Measurements from ENCODE around the gene RSPH1.

The RSPH1 gene

GRCh38 chr21:42531771-42532170 is 35.7 kb upstream of the RSPH1 start:
- DNase-seq = no peak

DNA sequence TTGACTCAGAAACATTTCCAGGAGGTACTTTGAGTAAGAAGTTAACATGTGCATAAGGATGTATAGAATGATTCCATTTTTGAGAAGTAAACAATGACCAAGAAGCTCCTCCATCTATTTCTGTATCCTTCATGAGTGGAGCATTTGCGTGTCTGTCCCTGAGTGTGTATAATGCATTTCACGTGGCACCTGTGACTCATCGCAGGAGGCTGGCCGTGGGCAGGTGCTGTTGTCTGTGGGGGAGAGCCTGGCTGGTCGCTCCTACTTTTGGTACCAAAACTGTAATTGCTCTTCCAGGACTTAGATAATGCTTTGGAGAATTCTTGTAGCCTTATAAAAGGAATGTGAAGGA is 34.1 kb upstream of the RSPH1 start:
- no peak for DNase-seq

- DNase-seq = no peak
Measured at GRCh38 chr21:42527489-42528158, 31.6 kb upstream of the RSPH1 start.

DNA sequence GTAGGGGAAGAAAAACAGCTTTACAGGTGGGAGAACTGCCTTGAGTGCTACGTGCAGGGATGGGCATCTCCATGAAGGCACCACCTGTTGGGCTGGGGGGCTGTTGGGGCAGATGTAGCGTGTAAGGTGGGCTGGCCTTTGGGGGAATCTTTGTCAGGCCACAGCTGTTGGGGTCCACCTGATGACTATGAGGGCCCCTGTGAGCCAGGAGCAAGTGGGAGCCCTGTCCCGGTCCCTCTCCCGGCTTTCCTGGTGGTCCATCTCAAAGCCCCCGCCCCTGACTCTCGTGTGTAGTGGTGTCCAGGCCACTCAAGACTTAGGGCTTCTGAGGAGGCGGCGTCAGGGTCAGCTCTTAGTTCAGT is 31.1 kb upstream of the RSPH1 start:
- DNase-seq = no peak

- DNase-seq = peak; percentile 25
Measured at GRCh38 chr21:42526379-42526727, 30.3 kb upstream of the RSPH1 start.

GRCh38 chr21:42525676-42526378 is 29.8 kb upstream of the RSPH1 start:
- no peak for DNase-seq

GRCh38 chr21:42525029-42525581 is 29.1 kb upstream of the RSPH1 start:
- DNase-seq = no peak

GRCh38 chr21:42524341-42525028 is 28.5 kb upstream of the RSPH1 start:
- peak; percentile 55 for DNase-seq

DNA sequence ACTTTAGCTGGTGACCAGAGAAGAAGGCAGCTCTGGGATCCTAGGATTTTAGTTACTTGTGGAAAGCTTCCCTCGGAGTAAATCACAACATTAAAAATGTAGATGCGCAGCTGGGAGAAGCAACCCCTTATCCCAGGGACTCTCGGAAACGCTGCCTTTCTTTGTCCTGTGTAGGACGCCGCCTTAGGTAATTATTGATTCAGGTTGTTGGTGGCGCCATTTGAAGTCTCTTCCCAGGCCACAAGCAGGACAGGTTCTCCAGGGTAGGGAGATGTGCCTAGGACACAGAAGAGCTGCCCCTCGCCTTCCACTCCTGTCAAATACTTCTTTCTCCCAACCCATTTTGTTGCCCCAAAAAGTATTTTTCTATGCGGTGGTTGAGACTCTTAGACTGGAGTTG is 27.9 kb upstream of the RSPH1 start:
- DNase-seq = no peak

GRCh38 chr21:42523211-42523610 is 27.2 kb upstream of the RSPH1 start:
- no peak for DNase-seq

DNA sequence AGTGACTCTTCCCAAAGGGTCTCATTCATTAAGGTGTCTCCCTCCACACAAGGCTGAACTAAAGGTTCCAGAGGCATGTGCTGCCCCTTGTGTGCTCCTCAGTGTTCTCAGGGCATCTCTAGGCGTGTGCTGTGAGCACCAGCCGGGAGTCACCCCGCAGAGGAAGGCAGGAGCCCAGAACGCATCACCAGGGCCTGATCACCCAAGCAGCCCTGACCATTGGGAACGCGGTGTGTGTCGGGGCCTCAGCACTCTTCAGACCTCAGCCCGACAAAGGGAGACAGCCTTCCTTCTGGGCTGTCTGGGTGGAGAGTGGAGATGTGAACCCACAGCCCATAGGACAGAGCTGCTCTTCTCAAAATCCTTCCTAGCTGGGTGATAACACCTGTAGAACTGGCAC is 26.7 kb upstream of the RSPH1 start:
- DNase-seq = no peak

- no peak for DNase-seq
Measured at GRCh38 chr21:42522271-42522670, 26.2 kb upstream of the RSPH1 start.

DNA sequence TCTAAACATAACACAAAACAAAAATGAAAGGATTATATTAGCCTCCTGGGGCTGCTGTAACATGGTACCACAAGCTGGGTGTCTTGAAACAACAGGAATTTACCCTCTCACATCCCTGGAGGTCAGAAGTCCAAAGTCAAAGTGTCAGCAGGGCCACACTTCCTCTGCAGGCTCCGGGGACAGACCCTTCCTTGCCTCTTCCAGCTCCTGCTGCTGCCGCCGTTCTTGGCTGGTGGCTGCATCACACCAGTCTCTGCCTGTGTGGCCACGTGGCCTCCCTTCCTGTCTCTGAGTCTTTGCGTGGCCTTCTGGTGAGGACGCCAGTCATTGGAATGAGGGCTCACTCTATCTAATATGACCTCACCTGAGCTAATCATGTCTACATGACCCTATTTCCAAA is 25.8 kb upstream of the RSPH1 start:
- DNase-seq = no peak

DNA sequence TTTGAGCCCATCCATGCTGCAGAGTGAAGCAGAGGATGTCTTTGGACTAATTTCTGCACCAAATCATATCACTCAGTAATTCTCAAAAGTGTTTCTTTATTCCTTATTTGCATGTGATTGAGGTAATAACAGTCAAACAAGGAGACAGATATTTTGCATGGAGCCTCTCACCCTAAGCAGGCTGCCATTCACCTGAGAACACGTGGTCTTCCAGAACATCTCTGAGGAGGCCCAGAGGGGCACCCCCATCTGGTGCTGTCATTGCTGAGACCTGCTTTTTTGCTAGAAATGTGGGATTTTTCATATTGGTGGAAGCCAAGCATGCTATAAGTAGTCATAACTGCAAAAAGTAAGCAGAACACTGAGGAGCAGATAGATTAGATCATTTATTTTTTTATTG is 25.4 kb upstream of the RSPH1 start:
- DNase-seq = no peak

DNA sequence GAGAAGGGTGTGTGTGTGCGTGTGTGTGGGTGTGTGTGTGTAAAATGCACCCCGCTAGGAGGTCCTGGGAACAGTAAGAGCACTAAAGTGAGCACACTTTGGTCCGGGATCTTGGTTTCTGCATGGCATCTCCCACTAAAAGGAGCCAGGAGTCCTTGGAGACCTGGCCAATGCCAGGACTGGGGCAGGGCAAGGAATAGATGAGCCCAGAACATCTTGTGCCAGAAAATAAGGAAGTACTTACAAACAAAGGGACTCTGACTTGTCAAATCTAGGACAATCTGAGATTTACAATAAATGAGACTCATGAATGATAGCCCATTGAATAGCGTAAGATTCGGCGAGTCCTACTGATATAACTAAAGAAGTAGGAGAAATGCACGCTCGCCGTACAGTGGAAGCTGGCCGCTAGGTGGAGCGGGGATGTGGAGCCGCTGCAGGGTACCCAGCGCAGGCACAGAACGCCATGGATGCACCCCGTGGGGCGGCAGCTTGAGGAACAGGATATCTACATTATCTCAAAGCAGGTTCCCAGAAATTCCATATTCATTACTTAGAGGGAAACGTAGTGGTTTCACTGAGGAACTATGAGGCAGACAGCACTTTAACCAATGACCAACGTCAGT is 24.7 kb upstream of the RSPH1 start:
- DNase-seq = no peak

DNA sequence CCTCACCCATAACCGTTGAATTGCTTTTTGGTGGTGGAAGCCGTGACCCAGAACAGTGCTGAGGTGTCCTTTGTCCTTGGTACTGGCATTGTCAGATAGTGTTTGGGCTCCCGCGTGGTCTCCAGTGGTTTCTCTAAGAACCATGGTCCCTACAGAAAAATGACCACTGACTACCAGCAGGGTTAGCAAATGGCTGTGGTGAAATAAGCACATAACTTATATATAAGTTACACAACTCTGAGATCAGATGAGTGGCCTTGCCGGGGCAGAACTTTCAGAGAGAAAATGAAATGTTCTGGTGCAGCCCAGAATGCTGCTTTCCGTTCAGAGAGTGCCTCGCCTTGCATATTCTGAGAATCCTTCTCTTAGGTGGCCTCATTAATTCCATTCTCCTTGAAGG is 22.6 kb upstream of the RSPH1 start:
- no peak for DNase-seq

DNA sequence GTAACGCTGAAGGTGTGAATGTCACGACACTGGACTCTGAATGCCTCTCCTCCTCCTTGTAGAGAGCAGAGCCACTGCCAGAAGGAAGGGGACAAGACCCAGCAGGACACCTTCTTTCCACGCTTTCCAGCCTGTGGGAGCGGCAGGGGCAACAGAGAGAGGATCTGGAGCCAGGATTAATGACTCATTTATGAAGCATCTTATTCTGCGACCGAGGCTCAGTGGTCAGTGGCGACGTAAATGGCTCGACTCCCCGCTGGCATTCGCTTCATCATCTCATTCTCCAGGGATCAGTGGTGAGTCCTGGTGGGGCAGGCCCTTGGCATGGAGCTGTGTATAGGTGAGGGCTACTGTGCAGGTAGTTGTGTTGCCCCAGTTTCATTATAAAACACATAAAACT is 22.2 kb upstream of the RSPH1 start:
- no peak for DNase-seq

GRCh38 chr21:42515708-42516502 is 19.9 kb upstream of the RSPH1 start:
- no peak for DNase-seq

DNA sequence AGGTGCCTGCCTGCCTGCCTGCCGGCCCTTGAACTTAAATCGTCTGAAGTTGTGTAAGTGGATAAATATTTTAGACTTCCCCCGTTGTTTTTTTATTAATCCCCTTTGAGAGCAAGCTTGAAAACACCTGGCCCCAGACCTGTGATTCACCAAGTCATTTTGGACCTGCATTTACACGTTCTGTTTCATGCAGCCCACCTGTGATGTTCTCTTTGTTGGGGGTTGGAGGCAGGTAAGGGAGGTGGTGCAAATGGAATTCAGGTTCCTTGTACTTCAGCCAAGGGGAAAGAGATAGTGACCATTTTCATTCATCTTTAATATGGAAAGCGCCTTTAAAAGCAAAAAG is 18.8 kb upstream of the RSPH1 start:
- DNase-seq = no peak

DNA sequence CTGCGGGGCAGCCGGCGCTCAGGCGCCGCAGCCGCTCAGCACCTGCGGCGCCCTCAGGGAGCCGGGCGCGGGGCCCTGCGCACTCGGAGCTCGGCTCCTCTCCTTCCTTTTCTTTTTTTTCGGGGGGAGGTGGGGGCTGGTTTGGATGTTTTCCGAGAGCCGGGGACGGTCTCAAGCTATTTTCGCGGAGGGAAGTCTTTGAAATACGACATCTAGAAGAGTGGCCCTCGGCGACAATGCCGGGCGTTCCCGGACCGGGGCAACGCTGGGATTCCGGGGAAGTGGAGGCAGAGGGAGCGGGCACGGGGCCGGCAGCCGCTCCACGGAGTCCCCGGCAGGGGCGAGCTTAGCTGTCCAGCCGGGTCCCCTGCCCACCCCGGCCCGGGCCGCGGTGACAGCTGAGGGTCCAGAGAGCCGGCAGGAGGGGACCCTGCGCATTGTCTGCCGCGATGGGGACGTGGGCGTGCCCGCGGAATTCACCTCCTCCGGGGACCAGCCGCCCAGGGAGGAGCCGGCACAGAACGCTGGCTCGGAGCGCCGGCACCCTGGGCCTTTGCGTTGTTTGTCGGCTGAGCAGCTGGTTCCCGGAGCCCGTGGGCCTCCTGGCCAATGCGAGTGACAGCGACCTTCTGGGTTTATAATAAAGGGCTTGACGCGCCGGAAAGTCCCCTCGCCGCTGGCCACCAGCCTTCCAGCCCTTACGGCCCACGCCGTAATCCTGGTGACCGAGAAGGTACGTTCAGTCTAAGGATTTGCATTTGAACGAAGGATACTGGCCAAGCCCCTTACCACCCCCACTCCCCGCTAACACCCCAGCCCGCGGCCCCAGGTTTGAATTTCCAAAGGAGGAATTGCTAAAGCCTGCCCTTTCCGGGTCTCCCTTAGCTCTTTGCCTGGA is 18.2 kb upstream of the RSPH1 start:
- DNase-seq = no peak

DNA sequence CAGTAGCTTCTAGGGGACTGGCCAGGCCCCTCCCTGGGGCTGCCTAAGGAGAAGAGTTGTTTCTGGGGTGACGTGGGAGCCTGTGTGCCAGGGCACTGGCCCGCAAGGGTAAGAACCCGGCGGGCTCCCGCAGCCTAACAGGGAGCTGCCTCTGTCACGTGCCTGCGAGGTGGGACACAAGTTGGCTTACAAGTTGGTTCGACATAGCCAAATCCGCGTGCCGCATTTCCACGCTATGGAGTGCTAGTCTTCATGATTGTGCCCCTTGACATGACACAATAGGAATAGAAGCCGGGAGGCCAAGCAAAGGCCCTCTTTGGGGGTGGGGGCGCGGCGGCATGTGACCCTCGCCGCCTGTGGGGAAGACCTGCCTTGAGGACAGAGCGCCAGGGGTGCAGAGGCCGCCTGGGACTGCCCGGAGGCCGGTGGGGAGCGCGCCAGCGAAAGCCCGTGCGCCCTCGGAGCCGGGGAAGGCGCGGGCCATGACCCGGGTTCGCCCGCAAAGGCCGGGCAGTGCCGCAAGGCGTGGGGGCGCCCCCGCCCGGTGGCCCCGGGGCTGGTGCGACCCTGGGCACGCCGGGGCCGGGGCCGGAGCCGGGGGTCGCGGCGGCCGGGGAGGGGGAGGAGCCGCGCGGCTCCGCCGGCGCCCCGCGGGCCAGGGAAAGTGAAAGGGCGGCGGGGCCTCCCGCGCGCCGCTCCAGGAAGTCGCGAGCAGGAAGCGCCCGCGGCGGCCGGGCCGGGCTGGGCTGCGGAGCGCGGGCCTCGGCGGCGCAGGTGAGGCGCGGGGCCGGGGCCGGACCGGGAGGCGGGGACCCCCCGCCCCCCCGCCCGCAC is 17.3 kb upstream of the RSPH1 start, which contains the start of gene SLC37A1:
Gene SLC37A1 (plus strand): TSS at position 702 of the 834 bp plus-strand sequence. CDS start 4,603 bp downstream, outside the sequence.
- no peak for DNase-seq

Measured in SHP77 treated with DMSO at 0.1 percent for 48 hours (cell line).